Measurements from ENCODE around the gene FBXL2.

GRCh38 chr3:33428734-33429133, 151.5 kb downstream of the FBXL2 start:
- TF ChIP-seq, protein P1, sequence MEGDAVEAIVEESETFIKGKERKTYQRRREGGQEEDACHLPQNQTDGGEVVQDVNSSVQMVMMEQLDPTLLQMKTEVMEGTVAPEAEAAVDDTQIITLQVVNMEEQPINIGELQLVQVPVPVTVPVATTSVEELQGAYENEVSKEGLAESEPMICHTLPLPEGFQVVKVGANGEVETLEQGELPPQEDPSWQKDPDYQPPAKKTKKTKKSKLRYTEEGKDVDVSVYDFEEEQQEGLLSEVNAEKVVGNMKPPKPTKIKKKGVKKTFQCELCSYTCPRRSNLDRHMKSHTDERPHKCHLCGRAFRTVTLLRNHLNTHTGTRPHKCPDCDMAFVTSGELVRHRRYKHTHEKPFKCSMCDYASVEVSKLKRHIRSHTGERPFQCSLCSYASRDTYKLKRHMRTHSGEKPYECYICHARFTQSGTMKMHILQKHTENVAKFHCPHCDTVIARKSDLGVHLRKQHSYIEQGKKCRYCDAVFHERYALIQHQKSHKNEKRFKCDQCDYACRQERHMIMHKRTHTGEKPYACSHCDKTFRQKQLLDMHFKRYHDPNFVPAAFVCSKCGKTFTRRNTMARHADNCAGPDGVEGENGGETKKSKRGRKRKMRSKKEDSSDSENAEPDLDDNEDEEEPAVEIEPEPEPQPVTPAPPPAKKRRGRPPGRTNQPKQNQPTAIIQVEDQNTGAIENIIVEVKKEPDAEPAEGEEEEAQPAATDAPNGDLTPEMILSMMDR (conservative IDR thresholded peaks at IDR 0.05), result no peak
- no peak for TF ChIP-seq EZH2 (IDR thresholded peaks at IDR 0.05; ENCODE audit: low read depth)

Data from PC-9 (cell line).